ACC112 (cell line): ENCODE results near the gene TENT5A.

ENCODE experiments used
- H2AFZ ChIP-seq: fragments of 200-600 bp; sonication (generic); one replicate; pipeline ENCODE4 v1.6.0; 2017; ENCODE audit warnings: antibody characterized with exemption, low read length; ENCODE audit not compliant: unreplicated experiment
- H3K27ac ChIP-seq: fragments of 200-600 bp; sonication (generic); 2 replicates; pipeline ENCODE4 v1.5.1; 2014; ENCODE audit warnings: low read depth, mild to moderate bottlenecking, antibody characterized with exemption, low read length, moderate library complexity
- H3K27me3 ChIP-seq: fragments of 200-600 bp; sonication (generic); 2 replicates; pipeline ENCODE4 v1.6.1; 2014; ENCODE audit warnings: mild to moderate bottlenecking, antibody characterized with exemption, low read length, moderate library complexity, mixed read lengths; ENCODE audit not compliant: insufficient read depth
- H3K36me3 ChIP-seq: fragments of 200-600 bp; sonication (generic); 2 replicates; pipeline ENCODE4 v1.6.1; 2016; ENCODE audit warnings: mild to moderate bottlenecking, antibody characterized with exemption, low read length, moderate library complexity, mixed read lengths; ENCODE audit not compliant: insufficient read depth
- H3K4me1 ChIP-seq: fragments of 200-600 bp; sonication (generic); one replicate; pipeline ENCODE4 v1.6.1; 2016; ENCODE audit warnings: low read length, mixed read lengths; ENCODE audit not compliant: insufficient read depth, unreplicated experiment, control insufficient read depth
- H3K4me3 ChIP-seq: fragments of 200-600 bp; sonication (generic); 2 replicates; pipeline ENCODE4 v1.5.1; 2014; ENCODE audit warnings: mild to moderate bottlenecking, low read depth, low read length
- H3K79me2 ChIP-seq: fragments of 200-600 bp; sonication (generic); one replicate; pipeline ENCODE4 v1.6.0; 2016; ENCODE audit warnings: low read length; ENCODE audit not compliant: control insufficient read depth, unreplicated experiment, insufficient read depth

Gene TENT5A

DNA sequence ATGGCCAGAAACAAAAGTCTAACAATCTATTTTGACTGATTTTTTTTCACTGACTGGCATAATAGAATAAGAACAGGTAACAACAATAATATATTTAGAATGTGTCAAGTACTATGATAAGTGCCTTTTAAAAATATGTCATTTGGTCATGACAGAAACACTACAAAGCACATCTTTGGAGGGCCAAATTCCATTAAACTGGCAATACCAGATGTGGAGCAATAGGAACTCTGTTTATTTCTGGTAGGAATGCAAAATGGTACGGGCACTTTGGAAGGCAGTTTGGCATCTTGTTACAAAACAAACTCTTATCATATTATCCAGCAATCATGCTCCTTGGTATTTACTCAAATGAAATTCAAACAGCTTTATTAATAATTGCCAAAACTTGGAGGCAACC, 39.3 kb downstream of the TENT5A start:
- Histone ChIP-seq H3K79me2 (no peaks in the 10 kb centered on the region), H3K4me3 (no peak overlapping the region), H3K27me3 (no peaks in the 10 kb centered on the region), H2AFZ (no peak overlapping the region), H3K36me3 (no peaks in the 10 kb centered on the region), H3K27ac (no peak overlapping the region), H3K4me1 (no peaks in the 10 kb centered on the region)

DNA sequence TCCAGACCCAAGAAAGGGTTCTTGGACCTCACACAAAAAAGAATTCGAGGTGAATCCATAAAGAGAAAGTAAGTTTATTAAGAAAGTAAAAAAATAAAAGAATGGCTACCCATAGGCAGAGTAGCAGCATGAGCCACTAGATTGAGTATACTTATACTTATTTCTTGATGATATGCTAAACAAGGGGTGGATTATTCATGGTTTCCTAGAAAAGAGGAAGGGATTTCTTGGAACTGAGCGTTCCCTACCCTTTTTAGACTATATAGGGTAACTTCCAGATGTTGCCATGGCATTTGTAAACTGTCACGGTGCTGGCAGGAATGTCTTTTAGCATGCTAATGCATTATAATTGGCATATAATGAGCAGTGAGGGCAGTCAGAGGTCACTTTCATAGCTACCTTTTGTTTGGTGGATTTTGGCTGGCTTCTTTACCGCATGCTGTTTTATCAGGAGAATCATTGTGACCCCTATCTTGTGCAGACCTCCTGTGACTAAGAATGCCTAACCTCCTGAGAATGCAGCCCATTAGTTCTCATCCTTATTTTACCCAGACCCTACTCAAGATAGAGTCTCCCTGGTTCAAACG, 44.3 kb downstream of the TENT5A start:
- no peaks in the 10 kb centered on the region for H3K79me2 ChIP-seq

DNA sequence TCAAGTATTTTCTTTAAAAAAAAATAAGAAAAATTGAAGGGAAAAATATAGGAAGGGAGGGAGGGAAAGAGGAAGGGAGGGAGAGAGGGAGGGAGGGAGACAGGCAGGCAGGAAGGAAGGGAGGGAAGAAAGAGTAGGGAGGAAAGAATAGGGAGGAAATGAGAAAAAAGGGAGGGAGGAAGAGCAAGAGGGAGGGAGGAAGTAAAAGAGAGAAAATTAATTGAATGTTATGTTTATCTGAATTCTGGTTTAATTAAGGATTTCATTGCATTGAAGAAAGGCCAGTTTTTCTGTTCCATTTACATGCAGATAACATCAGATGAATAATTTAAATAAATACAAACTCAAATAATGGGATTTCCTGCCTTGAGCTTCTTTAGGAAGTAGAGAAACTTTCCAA, 47.8 kb downstream of the TENT5A start:
- H3K4me3 ChIP-seq = no peak overlapping the region
- H3K27ac ChIP-seq = no peak overlapping the region
- H3K27me3 ChIP-seq = no peaks in the 10 kb centered on the region
- no peaks in the 10 kb centered on the region for H3K4me1 ChIP-seq
- no peak overlapping the region for H2AFZ ChIP-seq
- H3K79me2 ChIP-seq = no peaks in the 10 kb centered on the region
- no peaks in the 10 kb centered on the region for H3K36me3 ChIP-seq

More for the DNA sequence above, 44.3 kb downstream of the TENT5A start:
- Histone ChIP-seq H3K4me1 (no peaks in the 10 kb centered on the region), H3K27ac (no peak overlapping the region), H3K27me3 (no peaks in the 10 kb centered on the region), H3K4me3 (no peak overlapping the region), H2AFZ (no peak overlapping the region), H3K36me3 (no peaks in the 10 kb centered on the region)

DNA sequence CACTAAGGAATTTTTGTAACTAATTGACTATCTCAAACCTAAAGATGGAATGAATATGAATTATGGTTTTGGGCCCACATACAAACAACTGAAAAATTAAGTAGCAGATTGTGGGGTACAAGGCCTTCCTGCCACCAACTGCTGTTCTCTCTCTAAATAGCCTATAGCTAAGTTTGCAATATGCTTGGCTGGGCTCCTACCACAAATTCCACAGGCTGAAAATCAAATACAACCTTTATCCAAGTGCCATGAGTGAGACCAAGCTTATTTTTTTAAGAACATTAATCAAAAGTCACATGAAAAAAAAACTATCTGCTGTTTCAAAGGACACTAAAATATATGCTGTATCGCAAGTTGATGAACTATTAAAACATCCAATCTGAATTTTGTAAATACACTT, 52.1 kb downstream of the TENT5A start:
- H2AFZ ChIP-seq = no peak overlapping the region
- H3K27me3 ChIP-seq = no peaks in the 10 kb centered on the region
- peaks cover 7% of the 10 kb centered on the region for H3K4me1 ChIP-seq
- H3K79me2 ChIP-seq = no peaks in the 10 kb centered on the region
- no peak overlapping the region for H3K4me3 ChIP-seq
- no peak overlapping the region for H3K27ac ChIP-seq
- H3K36me3 ChIP-seq = no peaks in the 10 kb centered on the region

DNA sequence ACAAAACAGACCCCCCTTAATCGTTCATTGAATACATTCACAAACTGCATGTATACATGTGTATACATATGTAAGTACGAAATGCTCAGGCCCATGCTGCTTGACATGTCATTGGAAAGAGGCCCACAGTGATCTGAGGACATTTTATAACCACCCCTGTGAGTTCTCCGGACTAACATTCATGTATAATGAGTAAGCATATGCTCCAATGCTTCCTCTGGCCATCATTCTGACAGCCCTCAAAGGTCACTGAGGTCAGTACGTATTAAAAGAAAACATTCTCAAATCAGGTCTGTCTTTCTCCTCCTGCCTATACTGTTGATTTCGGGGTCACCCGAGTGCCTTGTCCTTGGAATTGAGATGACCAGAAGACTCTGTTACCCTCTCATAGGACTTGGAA, 54.9 kb downstream of the TENT5A start:
- Histone ChIP-seq H3K27ac (no peak overlapping the region), H3K27me3 (no peaks in the 10 kb centered on the region), H3K4me3 (no peak overlapping the region), H3K36me3 (no peaks in the 10 kb centered on the region), H2AFZ (no peak overlapping the region), H3K4me1 (peaks cover 7% of the 10 kb centered on the region), H3K79me2 (no peaks in the 10 kb centered on the region)

DNA sequence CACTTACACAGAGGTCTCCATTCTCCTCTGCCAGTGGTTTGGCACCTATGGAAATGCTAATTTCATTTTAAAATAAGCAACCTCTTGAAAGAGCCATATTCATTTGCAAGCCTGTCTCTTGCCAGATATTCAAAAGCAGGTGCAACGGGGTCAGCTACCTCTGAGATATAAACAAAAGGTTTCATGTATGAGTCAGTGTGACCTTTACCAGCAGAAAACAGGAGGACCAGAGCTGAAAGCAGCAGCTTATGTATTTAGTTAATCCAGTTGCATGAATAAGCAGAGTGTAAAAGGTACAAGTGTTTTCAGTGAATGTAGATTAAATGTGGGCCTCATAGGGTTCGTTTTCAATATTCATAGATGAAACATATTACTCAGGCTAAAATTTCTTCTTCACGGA, 56.0 kb downstream of the TENT5A start:
- Histone ChIP-seq H3K4me3 (no peak overlapping the region), H3K27me3 (no peaks in the 10 kb centered on the region), H3K27ac (no peak overlapping the region)

More for the DNA sequence above, 56.0 kb downstream of the TENT5A start:
- H3K4me1 ChIP-seq = peaks cover 7% of the 10 kb centered on the region
- no peaks in the 10 kb centered on the region for H3K36me3 ChIP-seq
- H2AFZ ChIP-seq = no peak overlapping the region
- H3K79me2 ChIP-seq = no peaks in the 10 kb centered on the region
